K562 (cell line): ENCODE results near the gene PRKCE. TPM values are rescaled to one million over a fixed set of nuclear protein-coding genes. Genes with fewer than 3 reads are reported as not detected.
A peak's percentile ranks its signal among the peaks of the same experiment; 100 is the strongest.

Experiments
- ASH1L ChIP-seq: fragments of 450-650 bp; IDR thresholded peaks from 2 replicates; pipeline ENCODE4 v1.6.1; 2018; ENCODE audit warnings: borderline replicate concordance, mild to moderate bottlenecking, low read depth; ENCODE audit not compliant: partially characterized antibody
- BCL6 ChIP-seq: fragments of 250-450 bp; sonication (Bioruptor Pico); IDR thresholded peaks from 2 replicates; pipeline ENCODE4 v1.4.0; 2020
- CBX1 ChIP-seq: sonication (generic); IDR thresholded peaks from 2 replicates; pipeline ENCODE4 v1.6.1; 2016; ENCODE audit warnings: antibody characterized with exemption, low read depth, mild to moderate bottlenecking
- CC2D1A ChIP-seq: fragments of 450-650 bp; IDR thresholded peaks from 2 replicates; pipeline ENCODE4 v1.6.1; 2017; ENCODE audit warnings: mild to moderate bottlenecking
- CREB1 ChIP-seq, 2 experiments: sonication (generic) in 1 of 2; formaldehyde crosslinking in 1 of 2; IDR thresholded peaks; 2 replicates each; pipeline versions ENCODE4 v1.6.1 to v1.8.0; 2012 to 2022; ENCODE audit warnings: inconsistent platforms in 1 of 2, mild to moderate bottlenecking in 1 of 2, missing genetic modification reagents in 1 of 2, moderate library complexity in 1 of 2
- DPF2 ChIP-seq: fragments of 450-650 bp; IDR thresholded peaks from 2 replicates; pipeline ENCODE4 v1.6.1; 2016
- MYC ChIP-seq, 2 experiments: fragments of 250-450 bp in 1 of 2; sonication (Bioruptor Pico) in 1 of 2; IDR thresholded peaks; 2 replicates each; pipeline versions ENCODE4 v1.5.1 to v1.6.1; 2012 to 2021; ENCODE audit warnings: low read depth in 2 of 2, borderline replicate concordance in 1 of 2, improper control_type of control experiment in 1 of 2, low read length in 1 of 2, mild to moderate bottlenecking in 1 of 2, moderate library complexity in 1 of 2
- NCOR1 ChIP-seq: fragments of 450-650 bp; IDR thresholded peaks from 2 replicates; pipeline ENCODE4 v1.6.1; 2016; ENCODE audit warnings: mild to moderate bottlenecking, moderate library complexity
- NFRKB ChIP-seq: fragments of 450-650 bp; IDR thresholded peaks from 2 replicates; pipeline ENCODE4 v1.6.1; 2016; ENCODE audit warnings: low read depth
- SAP30 ChIP-seq: fragments of 200-600 bp; sonication (generic); IDR thresholded peaks from 2 replicates; pipeline ENCODE4 v1.6.1; 2012; ENCODE audit warnings: borderline replicate concordance, low read depth, mild to moderate bottlenecking, moderate library complexity, low read length, control low read depth, inconsistent platforms; ENCODE audit not compliant: insufficient read depth, poor library complexity, severe bottlenecking
- TBL1XR1 ChIP-seq, 2 experiments: IDR thresholded peaks; 2 replicates each; pipeline ENCODE4 v1.6.1; 2012; ENCODE audit warnings: improper control_type of control experiment in 2 of 2, low read length in 2 of 2, mild to moderate bottlenecking in 1 of 2
- TSC22D4 ChIP-seq: fragments of 450-650 bp; IDR thresholded peaks from 2 replicates; pipeline ENCODE4 v1.6.1; 2016; ENCODE audit warnings: missing genetic modification characterization, missing biosample characterization, control low read depth
- U2AF2 ChIP-seq: fragments of 200-400 bp; formaldehyde crosslinking; optimal IDR thresholded peaks from 2 replicates; pipeline ENCODE3; 2017; ENCODE audit warnings: low read depth, mild to moderate bottlenecking, low read length
- YY1 ChIP-seq, 3 experiments: IDR thresholded peaks; 2 replicates each; pipeline ENCODE4 v1.6.1; 2011; ENCODE audit warnings: low read length in 2 of 3, mild to moderate bottlenecking in 2 of 3, moderate library complexity in 2 of 3, borderline replicate concordance in 1 of 3, control low read depth in 1 of 3, low read depth in 1 of 3; ENCODE audit not compliant: insufficient read depth in 3 of 3, insufficient replicate concordance in 2 of 3, control insufficient read depth in 1 of 3, insufficient read length in 1 of 3; ENCODE audit errors: extremely low read depth in 1 of 3
- ZNF23 ChIP-seq: fragments of 250-450 bp; sonication (Bioruptor Pico); IDR thresholded peaks from 2 replicates; pipeline ENCODE4 v1.4.0; 2020; ENCODE audit warnings: mild to moderate bottlenecking
- ZNF316 ChIP-seq: fragments of 450-650 bp; IDR thresholded peaks from 2 replicates; pipeline ENCODE4 v1.6.1; 2016
- ZZZ3 ChIP-seq: fragments of 450-650 bp; IDR thresholded peaks from 2 replicates; pipeline ENCODE4 v1.6.1; 2016; ENCODE audit warnings: antibody characterized with exemption, mild to moderate bottlenecking, moderate library complexity
- polyA plus RNA-seq, 8 experiments: library from polyadenylated mRNA; depleted of rRNA in 4 of 8; stranded (reverse) in 5 of 8; unstranded in 3 of 8; fragments of >200 nt; fragmentation: Nextera tagmentation in 2 of 8; fragmentation: Illumina TruSeq in 1 of 8; extraction: Ambion mirVana in 2 of 8; extraction: Trizol in 1 of 8; gene quantifications; 2 replicates each; pipeline versions ENCODE4 v1.2.1 to v1.2.3, GENCODE V29; 2011 to 2014; ENCODE audit warnings: inconsistent platforms in 1 of 8, missing spikeins in 1 of 8
- total RNA-seq, 7 experiments: library from RNA; depleted of rRNA in 6 of 7; stranded (reverse); fragments of >200 nt in 6 of 7; fragmentation: Illumina TruSeq in 2 of 7; extraction: Trizol in 2 of 7; gene quantifications; 2 replicates each; pipeline versions ENCODE4 v1.2.1 to v1.2.3, GENCODE V29; 2011 to 2021; ENCODE audit warnings: low replicate concordance in 1 of 7
- TF ChIP-seq, protein P1 (sequence below): IDR thresholded peaks from 2 replicates; pipeline ENCODE4 v1.6.1; 2011; ENCODE audit warnings: borderline replicate concordance, low read depth, mild to moderate bottlenecking, moderate library complexity, low read length; ENCODE audit not compliant: insufficient read depth, poor library complexity, severe bottlenecking
- TF ChIP-seq, protein P2 (sequence below), 2 experiments: fragments of 250-450 bp in 1 of 2; fragments of 450-650 bp in 1 of 2; sonication (Bioruptor Pico) in 1 of 2; IDR thresholded peaks; 2 replicates each; pipeline versions ENCODE4 v1.6.1 to v1.8.0; 2016 to 2021; ENCODE audit warnings: mild to moderate bottlenecking in 2 of 2, moderate library complexity in 2 of 2, missing compliant biosample characterization in 1 of 2, missing genetic modification characterization in 1 of 2
- TF ChIP-seq, protein P3 (sequence below): fragments of 250-450 bp; sonication (Bioruptor Pico); IDR thresholded peaks from 2 replicates; pipeline ENCODE4 v1.5.1; 2021; ENCODE audit warnings: mild to moderate bottlenecking
- TF ChIP-seq, protein P4 (sequence below): fragments of 450-650 bp; IDR thresholded peaks from 2 replicates; pipeline ENCODE4 v1.6.1; 2016

Gene PRKCE
- total and polyA plus RNA-seq, 9 of the 15 experiments (the other 6 are each of a cell fraction or from before 2014, with no cell fraction given): 0.06 to 1.0 (median 0.22) TPM; not detected in 1

DNA sequence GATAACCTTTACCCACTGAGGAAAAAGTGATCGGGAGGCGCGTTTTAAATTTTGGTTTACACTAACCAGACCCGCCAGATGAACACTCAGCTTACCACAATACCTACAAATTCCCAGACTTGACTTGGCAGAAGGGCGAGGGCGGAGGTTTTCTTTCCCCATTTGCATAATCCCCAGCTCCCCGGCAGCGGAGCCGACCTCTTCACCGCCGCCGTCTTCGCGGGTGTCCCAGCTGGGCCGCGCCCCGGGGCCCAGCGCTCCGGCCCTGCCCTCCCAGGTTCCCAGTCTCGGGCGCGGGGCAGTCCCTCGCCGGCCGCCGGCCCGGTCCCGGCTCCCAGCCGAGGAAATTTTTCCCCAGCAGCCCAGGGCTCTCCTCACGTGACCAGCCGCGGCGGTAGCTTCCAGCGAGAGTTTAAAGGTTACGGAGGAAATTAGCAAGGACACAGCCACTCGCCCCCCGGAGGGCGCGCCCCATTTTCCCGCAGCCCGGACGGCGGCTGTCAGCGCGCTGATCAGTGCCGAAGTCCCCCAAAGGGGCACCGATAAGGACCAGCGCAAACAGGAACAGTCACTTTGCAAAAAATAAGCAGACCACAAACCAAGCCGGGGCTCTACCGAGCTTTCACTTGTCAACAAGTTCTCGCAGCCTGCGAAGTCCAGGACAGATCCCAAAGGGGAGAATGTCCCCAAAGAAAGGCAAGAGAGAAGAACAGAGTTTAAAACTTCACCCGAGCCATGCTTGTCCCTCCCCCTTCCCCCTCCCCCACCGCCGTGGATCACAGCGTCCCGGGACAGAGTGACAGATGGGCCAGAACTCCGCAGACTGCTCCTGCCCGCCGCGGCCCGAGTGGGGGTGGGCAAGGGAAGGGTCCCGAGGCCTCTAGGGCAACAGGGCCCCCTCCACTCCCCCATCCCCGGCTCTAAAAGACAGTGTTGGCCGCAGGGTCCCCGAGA is 1.3 kb upstream of the PRKCE start (continued):
- TF ChIP-seq SAP30: peak; percentile 60
- TF ChIP-seq ASH1L: no peak
- TF ChIP-seq ZNF316: no peak
- no peak for TF ChIP-seq NCOR1
- TF ChIP-seq ZZZ3: no peak
- no peak for TF ChIP-seq CREB1 (IDR thresholded peaks at IDR 0.05)
- no peak for TF ChIP-seq CREB1 (CRISPR knock-in tag; IDR thresholded peaks at IDR 0.05)
- TF ChIP-seq TBL1XR1 (IDR thresholded peaks at IDR 0.05; ENCODE audit: low read length in 2 of 2): no peak
- TF ChIP-seq BCL6 (CRISPR knock-in tag): no peak
- TF ChIP-seq ZNF23 (CRISPR knock-in tag): no peak
- no peak for TF ChIP-seq MYC (IDR thresholded peaks at IDR 0.05; ENCODE audit: low read depth, low read length)
- no peak for TF ChIP-seq MYC (CRISPR knock-in tag; IDR thresholded peaks at IDR 0.05; ENCODE audit: borderline replicate concordance, low read depth)
- no peak for TF ChIP-seq U2AF2
- TF ChIP-seq, protein P1, sequence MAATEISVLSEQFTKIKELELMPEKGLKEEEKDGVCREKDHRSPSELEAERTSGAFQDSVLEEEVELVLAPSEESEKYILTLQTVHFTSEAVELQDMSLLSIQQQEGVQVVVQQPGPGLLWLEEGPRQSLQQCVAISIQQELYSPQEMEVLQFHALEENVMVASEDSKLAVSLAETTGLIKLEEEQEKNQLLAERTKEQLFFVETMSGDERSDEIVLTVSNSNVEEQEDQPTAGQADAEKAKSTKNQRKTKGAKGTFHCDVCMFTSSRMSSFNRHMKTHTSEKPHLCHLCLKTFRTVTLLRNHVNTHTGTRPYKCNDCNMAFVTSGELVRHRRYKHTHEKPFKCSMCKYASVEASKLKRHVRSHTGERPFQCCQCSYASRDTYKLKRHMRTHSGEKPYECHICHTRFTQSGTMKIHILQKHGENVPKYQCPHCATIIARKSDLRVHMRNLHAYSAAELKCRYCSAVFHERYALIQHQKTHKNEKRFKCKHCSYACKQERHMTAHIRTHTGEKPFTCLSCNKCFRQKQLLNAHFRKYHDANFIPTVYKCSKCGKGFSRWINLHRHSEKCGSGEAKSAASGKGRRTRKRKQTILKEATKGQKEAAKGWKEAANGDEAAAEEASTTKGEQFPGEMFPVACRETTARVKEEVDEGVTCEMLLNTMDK: no peak
- no peak for TF ChIP-seq NFRKB
- TF ChIP-seq DPF2: no peak
- no peak for TF ChIP-seq CC2D1A
- TF ChIP-seq CBX1: no peak
- TF ChIP-seq, protein P2, sequence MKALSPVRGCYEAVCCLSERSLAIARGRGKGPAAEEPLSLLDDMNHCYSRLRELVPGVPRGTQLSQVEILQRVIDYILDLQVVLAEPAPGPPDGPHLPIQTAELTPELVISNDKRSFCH (CRISPR knock-in tag; IDR thresholded peaks at IDR 0.05): no peak
- TF ChIP-seq, protein P2 (tag; IDR thresholded peaks at IDR 0.05): no peak
- TF ChIP-seq TSC22D4: no peak
- TF ChIP-seq, protein P3, sequence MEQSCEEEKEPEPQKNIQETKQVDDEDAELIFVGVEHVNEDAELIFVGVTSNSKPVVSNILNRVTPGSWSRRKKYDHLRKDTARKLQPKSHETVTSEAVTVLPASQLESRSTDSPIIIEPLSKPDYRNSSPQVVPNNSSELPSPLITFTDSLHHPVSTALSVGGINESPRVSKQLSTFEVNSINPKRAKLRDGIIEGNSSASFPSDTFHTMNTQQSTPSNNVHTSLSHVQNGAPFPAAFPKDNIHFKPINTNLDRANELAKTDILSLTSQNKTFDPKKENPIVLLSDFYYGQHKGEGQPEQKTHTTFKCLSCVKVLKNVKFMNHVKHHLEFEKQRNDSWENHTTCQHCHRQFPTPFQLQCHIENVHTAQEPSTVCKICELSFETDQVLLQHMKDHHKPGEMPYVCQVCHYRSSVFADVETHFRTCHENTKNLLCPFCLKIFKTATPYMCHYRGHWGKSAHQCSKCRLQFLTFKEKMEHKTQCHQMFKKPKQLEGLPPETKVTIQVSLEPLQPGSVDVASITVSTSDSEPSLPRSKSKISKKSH (CRISPR knock-in tag): no peak
- TF ChIP-seq, protein P4, sequence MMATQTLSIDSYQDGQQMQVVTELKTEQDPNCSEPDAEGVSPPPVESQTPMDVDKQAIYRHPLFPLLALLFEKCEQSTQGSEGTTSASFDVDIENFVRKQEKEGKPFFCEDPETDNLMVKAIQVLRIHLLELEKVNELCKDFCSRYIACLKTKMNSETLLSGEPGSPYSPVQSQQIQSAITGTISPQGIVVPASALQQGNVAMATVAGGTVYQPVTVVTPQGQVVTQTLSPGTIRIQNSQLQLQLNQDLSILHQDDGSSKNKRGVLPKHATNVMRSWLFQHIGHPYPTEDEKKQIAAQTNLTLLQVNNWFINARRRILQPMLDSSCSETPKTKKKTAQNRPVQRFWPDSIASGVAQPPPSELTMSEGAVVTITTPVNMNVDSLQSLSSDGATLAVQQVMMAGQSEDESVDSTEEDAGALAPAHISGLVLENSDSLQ: no peak
- TF ChIP-seq YY1 (IDR thresholded peaks at IDR 0.05; ENCODE audit: borderline replicate concordance in 1 of 3, control insufficient read depth in 1 of 3, extremely low read depth in 1 of 3, insufficient read depth in 3 of 3, insufficient read length in 1 of 3, insufficient replicate concordance in 2 of 3, low read depth in 1 of 3, low read length in 2 of 3): no peak
